Measurements from ENCODE around the gene THAP8. TPM values are rescaled to one million over a fixed set of nuclear protein-coding genes. Genes with fewer than 3 reads are reported as not detected.

Gene THAP8
- total and polyA plus RNA-seq, 2 of the 13 experiments (the other 11 are each of a cell fraction or from before 2014, with no cell fraction given), result 1.7 to 3.7 TPM

- H3K4me2 ChIP-seq (ENCODE audit: low read depth, low read length), result no peak overlapping the region
- no peaks in the 10 kb centered on the region for H3K79me2 ChIP-seq (ENCODE audit: insufficient read depth, low read length)
- DNase-seq (ENCODE audit: low spot score) (no peak), ATAC-seq (no peak), FAIRE-seq (no peak)
- intact Hi-C loops (cut with micrococcal nuclease; ENCODE audit: unreplicated experiment), result no loop called here
- peaks cover 6% of the 10 kb centered on the region in 2 experiments; a peak in 3 of 5 replicates for H3K36me3 ChIP-seq (replicated peaks in 1 of 2; ENCODE audit: control insufficient read depth in 1 of 2, insufficient read depth in 2 of 2, low read length in 2 of 2)
- BruUV-seq (replicated peaks), result no TSS peak
- ChIA-PET CTCF (ENCODE audit: low intra/inter-chr PET ratio, low total read pairs) (no interaction called here), POLR2A (no interaction called here)
- no peaks in the 10 kb centered on the region for H3K27me3 ChIP-seq (ENCODE audit: control insufficient read depth in 1 of 2, insufficient read depth in 2 of 2, low read length in 2 of 2)
- in situ Hi-C loops (cut with HindIII; ENCODE audit: extremely low pct_ligation_motif_present, low pct_unique_long_range_greater_than_20kb), result no loop called here
- no peak overlapping the region for H2AFZ ChIP-seq (ENCODE audit: low read length)
- H3K9me3 ChIP-seq (ENCODE audit: low read length), result no peaks in the 10 kb centered on the region
- no peak overlapping the region for H3K9ac ChIP-seq (ENCODE audit: insufficient read depth, low read depth, low read length)
- H3K4me3 ChIP-seq (replicated peaks in 1 of 3; ENCODE audit: insufficient read depth in 1 of 3, low read depth in 2 of 3, low read length in 3 of 3), result no peak overlapping the region
- 100% methylated on average over 6 of the region's 6 CpGs for WGBS (ENCODE audit: low lambda C conversion rate)
- H3K4me1 ChIP-seq (ENCODE audit: insufficient read depth, low read length), result peaks cover 7% of the 10 kb centered on the region; the same call in 1 of the 2 replicates
- no peak overlapping the region for H3K27ac ChIP-seq (ENCODE audit: extremely low read length, insufficient read depth, low read length)
- no peaks in the 10 kb centered on the region for H4K20me1 ChIP-seq (ENCODE audit: insufficient read depth, low read length)
- TF ChIP-seq ZNF121 (CRISPR knock-in tag; IDR thresholded peaks at IDR 0.05), result peak; percentile 50
- TF ChIP-seq EED (CRISPR knock-in tag; IDR thresholded peaks at IDR 0.05), result no peak
- no peak for TF ChIP-seq MAFG (CRISPR knock-in tag; IDR thresholded peaks at IDR 0.05)
Measured at GRCh38 chr19:36027696-36028095, 26.4 kb downstream of the THAP8 start.

- BruUV-seq (replicated peaks), result no TSS peak
- in situ Hi-C loops (cut with HindIII; ENCODE audit: extremely low pct_ligation_motif_present, low pct_unique_long_range_greater_than_20kb) (no loop called here), intact Hi-C loops (cut with micrococcal nuclease; ENCODE audit: unreplicated experiment) (no loop called here)
- Histone ChIP-seq H3K79me2 (ENCODE audit: insufficient read depth, low read length) (no peaks in the 10 kb centered on the region), H2AFZ (ENCODE audit: low read length) (no peak overlapping the region), H3K9me3 (ENCODE audit: low read length) (no peaks in the 10 kb centered on the region), H3K4me1 (ENCODE audit: insufficient read depth, low read length) (peaks cover 7% of the 10 kb centered on the region; the same call in 1 of the 2 replicates), H4K20me1 (ENCODE audit: insufficient read depth, low read length) (no peaks in the 10 kb centered on the region), H3K4me2 (ENCODE audit: low read depth, low read length) (no peak overlapping the region), H3K36me3 (replicated peaks in 1 of 2; ENCODE audit: control insufficient read depth in 1 of 2, insufficient read depth in 2 of 2, low read length in 2 of 2) (peaks cover 6 to 9% of the 10 kb centered on the region in 2 experiments; a peak in 4 of 5 replicates), H3K4me3 (replicated peaks in 1 of 3; ENCODE audit: insufficient read depth in 1 of 3, low read depth in 2 of 3, low read length in 3 of 3) (no peak overlapping the region), H3K27me3 (ENCODE audit: control insufficient read depth in 1 of 2, insufficient read depth in 2 of 2, low read length in 2 of 2) (no peaks in the 10 kb centered on the region), H3K27ac (ENCODE audit: extremely low read length, insufficient read depth, low read length) (no peak overlapping the region), H3K9ac (ENCODE audit: insufficient read depth, low read depth, low read length) (no peak overlapping the region)
- TF ChIP-seq ZNF609 (CRISPR knock-in tag; IDR thresholded peaks at IDR 0.05; ENCODE audit: borderline replicate concordance) (no peak), PCBP1 (IDR thresholded peaks at IDR 0.05; ENCODE audit: borderline replicate concordance, low read depth, low read length) (0 out of 2 replicates have a peak, but pooled peaks have one; percentile 37)
- DNase-seq (ENCODE audit: low spot score) (no peak), FAIRE-seq (no peak), ATAC-seq (no peak)
- 96% methylated on average over 46 of the region's 49 CpGs for WGBS (ENCODE audit: low lambda C conversion rate)
- ChIA-PET POLR2A (no interaction called here), CTCF (ENCODE audit: low intra/inter-chr PET ratio, low total read pairs) (no interaction called here)
Measured at GRCh38 chr19:36026091-36026876, 27.8 kb downstream of the THAP8 start.
